Activated CD8-positive, alpha-beta T cell treated with anti-CD3 and anti-CD28 coated beads for 36 hours (primary cell): ENCODE measurements around the gene NME3. TPM values are rescaled to one million over a fixed set of nuclear protein-coding genes. Genes with fewer than 3 reads are reported as not detected.

Experiments used
- ATAC-seq: fragments of 200-7000 bp; cut with Tn5 transposase; one replicate; pipeline ENCODE4 v1.10.0; 2021; ENCODE audit warnings: mild to moderate bottlenecking, moderate library complexity
- CTCF ChIA-PET: fragments of 350-600 bp; sonication (Branson Sonifier 250); formaldehyde crosslinking; loops from one replicate; lab custom pipeline; 2021; ENCODE audit warnings: antibody characterized with exemption; lab: Charles Lee
- POLR2A ChIA-PET: fragments of 350-600 bp; sonication (Branson Sonifier 250); formaldehyde crosslinking; loops from one replicate; lab custom pipeline; 2021; ENCODE audit warnings: antibody characterized with exemption; lab: Charles Lee
- DNase-seq: peaks from one replicate; pipeline ENCODE4 v3.0.0-alpha.2; 2020
- H3K27ac Mint-ChIP-seq: one replicate; pipeline ENCODE4 v1.8.0; 2021; ENCODE audit warnings: mild to moderate bottlenecking, mixed read lengths
- H3K27me3 Mint-ChIP-seq: one replicate; pipeline ENCODE4 v1.8.0; 2021; ENCODE audit warnings: mixed read lengths
- H3K36me3 Mint-ChIP-seq: one replicate; pipeline ENCODE4 v1.8.0; 2021; ENCODE audit warnings: low read depth, mixed read lengths
- H3K4me1 Mint-ChIP-seq: one replicate; pipeline ENCODE4 v1.8.0; 2021; ENCODE audit warnings: low read depth, mixed read lengths
- H3K4me3 Mint-ChIP-seq: one replicate; pipeline ENCODE4 v1.8.0; 2021; ENCODE audit warnings: mild to moderate bottlenecking, moderate library complexity, mixed read lengths
- H3K9me3 Mint-ChIP-seq: one replicate; pipeline ENCODE4 v1.8.0; 2021; ENCODE audit warnings: mixed read lengths
- CTCF ChIP-seq: fragments of 200-600 bp; IDR thresholded peaks from one replicate; pipeline ENCODE4 v1.8.0; 2022; ENCODE audit warnings: antibody characterized with exemption, mild to moderate bottlenecking
- intact Hi-C: fragments of 100-400 bp; cut with micrococcal nuclease; formaldehyde crosslinking; loops from one replicate; pipeline ENCODE4 v1.10.0; 2022
- total RNA-seq, 2 experiments: library from RNA; stranded (reverse); gene quantifications; one replicate each; pipeline ENCODE4 v1.2.3, GENCODE V29; 2021

NME3 gene
- total RNA-seq, 2 experiments from 2014 or later, result 37.8 to 39.6 TPM

GRCh38 chr16:1777375-1778199, 6.2 kb upstream of the NME3 start:
- H3K4me1 Mint-ChIP-seq, result peaks cover 17% of the 10 kb centered on the region
- intact Hi-C loops, result no loop called here
- DNase-seq (no peak), ATAC-seq (no peak)
- H3K36me3 Mint-ChIP-seq, result no peaks in the 10 kb centered on the region
- H3K27ac Mint-ChIP-seq, result no peak overlapping the region
- POLR2A ChIA-PET, result interaction anchor here (0.6 to 1.1 kb wide), 2 partner anchors 9 to 23 kb away, joined by 3 read pairs; no protein-coding TSS in a partner anchor
- H3K27me3 Mint-ChIP-seq, result no peaks in the 10 kb centered on the region
- H3K9me3 Mint-ChIP-seq, result no peaks in the 10 kb centered on the region
- no peak overlapping the region for H3K4me3 Mint-ChIP-seq
- no peak for TF ChIP-seq CTCF
- CTCF ChIA-PET, result no interaction called here

- ChIA-PET CTCF (no interaction called here), POLR2A (interaction anchor here (0.6 to 1.1 kb wide), 2 partner anchors 8 to 22 kb away, joined by 3 read pairs; no protein-coding TSS in a partner anchor)
- peaks cover 19% of the 10 kb centered on the region for H3K4me1 Mint-ChIP-seq
- H3K4me3 Mint-ChIP-seq, result no peak overlapping the region
- intact Hi-C loops, result no loop called here
- no peak overlapping the region for H3K27ac Mint-ChIP-seq
- peaks cover 6% of the 10 kb centered on the region for H3K36me3 Mint-ChIP-seq
- H3K9me3 Mint-ChIP-seq, result no peaks in the 10 kb centered on the region
- no peak for TF ChIP-seq CTCF
- DNase-seq (no peak), ATAC-seq (no peak)
- no peaks in the 10 kb centered on the region for H3K27me3 Mint-ChIP-seq
Observed at GRCh38 chr16:1776991-1777374, 5.6 kb upstream of the NME3 start.

DNA sequence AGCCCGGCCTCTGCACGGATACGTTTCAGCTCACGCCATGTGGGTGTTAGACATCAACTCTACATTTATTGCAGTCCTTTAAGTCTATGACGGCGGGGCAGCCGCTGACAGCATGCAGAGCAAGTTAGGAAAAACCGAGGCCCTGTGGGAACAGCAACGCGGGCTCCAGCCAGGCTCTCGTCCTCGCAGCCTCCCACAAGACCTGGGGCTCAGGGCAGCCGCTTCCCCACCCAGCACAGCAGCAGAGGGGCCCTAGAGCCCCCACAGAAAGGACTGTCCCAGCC, 5.3 kb upstream of the NME3 start:
- Mint-ChIP-seq H3K27ac (no peak overlapping the region), H3K27me3 (no peaks in the 10 kb centered on the region), H3K4me1 (peaks cover 17% of the 10 kb centered on the region), H3K4me3 (no peak overlapping the region), H3K9me3 (no peaks in the 10 kb centered on the region), H3K36me3 (peaks cover 9% of the 10 kb centered on the region)
- POLR2A ChIA-PET, result no interaction called here
- ATAC-seq (no peak), DNase-seq (no peak)
- intact Hi-C loops, result no loop called here
- no peak for TF ChIP-seq CTCF
- CTCF ChIA-PET, result no interaction called here

- CTCF ChIA-PET, result no interaction called here
- POLR2A ChIA-PET, result no interaction called here
- TF ChIP-seq CTCF, result no peak
- peaks cover 11% of the 10 kb centered on the region for H3K4me1 Mint-ChIP-seq
- ATAC-seq, result no peak
- H3K9me3 Mint-ChIP-seq, result no peaks in the 10 kb centered on the region
- intact Hi-C loops, result no loop called here
- no peak for DNase-seq
- no peak overlapping the region for H3K27ac Mint-ChIP-seq
- H3K4me3 Mint-ChIP-seq, result no peak overlapping the region
- no peaks in the 10 kb centered on the region for H3K27me3 Mint-ChIP-seq
- H3K36me3 Mint-ChIP-seq, result peaks cover 9% of the 10 kb centered on the region
Observed at GRCh38 chr16:1775846-1776671, 4.7 kb upstream of the NME3 start.
